ENCODE measurements around the gene RARS1. TPM values are rescaled to one million over a fixed set of nuclear protein-coding genes. Genes with fewer than 3 reads are reported as not detected.
A peak's percentile ranks its signal among the peaks of the same experiment; 100 is the strongest.

The RARS1 gene
- total RNA-seq, 1 donor from 2014 or later: 87.6 TPM

DNA sequence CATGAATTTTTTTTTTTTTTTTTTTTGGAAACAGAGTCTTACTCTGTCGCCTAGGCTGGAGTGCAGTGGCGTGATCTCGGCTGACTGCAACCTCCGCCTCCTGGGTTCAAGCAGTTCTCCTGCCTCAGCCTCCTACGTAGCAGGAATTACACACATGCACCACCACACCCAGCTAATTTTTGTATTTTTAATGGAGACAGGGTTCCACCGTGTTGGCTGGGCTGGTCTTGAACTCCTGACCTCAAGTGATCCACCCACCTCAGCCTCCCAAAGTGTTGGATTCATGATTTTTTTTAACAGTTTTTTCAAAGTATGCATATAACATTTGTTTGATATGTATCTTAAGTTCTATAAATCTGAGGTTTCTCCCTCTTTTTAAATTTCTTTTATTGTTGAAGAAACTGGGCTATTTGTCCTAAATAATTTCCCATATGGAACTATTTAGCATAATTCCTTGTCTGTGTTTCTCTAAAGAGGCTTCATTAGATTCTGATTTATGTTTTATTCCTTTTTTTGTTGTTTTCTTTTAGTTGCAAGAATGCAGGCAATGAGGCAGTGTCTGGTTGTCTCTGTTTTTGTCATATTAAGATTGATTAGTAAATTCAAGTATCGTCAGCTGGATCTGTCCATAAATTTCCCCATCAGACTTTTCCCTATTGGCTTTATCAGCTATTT, 16.4 kb downstream of the RARS1 start:
- Mint-ChIP-seq H3K4me1 (no peaks in the 10 kb centered on the region), H3K27me3 (ENCODE audit: low read depth) (no peaks in the 10 kb centered on the region), H3K4me3 (no peak overlapping the region), H3K27ac (ENCODE audit: unreplicated experiment) (no peak overlapping the region), H3K36me3 (ENCODE audit: low read depth) (peaks cover 13% of the 10 kb centered on the region), H3K9me3 (no peaks in the 10 kb centered on the region)
- no peak for DNase-seq (ENCODE audit: low read depth, low spot score)
- no peak for TF ChIP-seq CTCF (conservative IDR thresholded peaks at IDR 0.05)

DNA sequence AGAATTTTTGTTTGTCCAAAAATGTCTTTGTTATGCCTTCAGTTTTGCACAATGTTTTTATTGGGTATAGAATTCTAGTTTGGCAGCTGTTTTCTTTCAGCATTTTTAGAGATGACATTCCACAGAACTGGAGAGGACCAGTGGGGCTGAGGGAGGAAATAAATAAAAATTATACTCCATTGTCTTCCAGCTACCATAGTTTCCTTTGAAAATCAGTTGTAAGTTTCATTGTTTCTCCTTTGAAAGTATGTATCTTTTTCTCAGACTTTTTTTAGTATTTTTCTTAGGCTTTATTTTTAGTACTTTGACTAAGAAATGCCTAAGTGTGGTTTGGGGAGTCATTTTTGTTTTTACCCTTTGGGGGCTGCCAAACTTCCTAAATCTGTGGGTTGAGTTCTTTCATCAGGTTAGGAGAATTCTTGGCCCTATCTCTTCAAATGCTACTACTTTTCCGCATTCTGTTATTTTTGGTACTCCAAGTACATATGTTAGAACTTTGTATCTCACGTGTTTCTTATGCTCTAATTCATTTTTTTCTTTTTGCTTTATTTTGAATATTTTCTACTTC, 27.7 kb downstream of the RARS1 start:
- Mint-ChIP-seq H3K27ac (ENCODE audit: unreplicated experiment) (no peak overlapping the region), H3K36me3 (ENCODE audit: low read depth) (peaks cover 58% of the 10 kb centered on the region)
- TF ChIP-seq CTCF (conservative IDR thresholded peaks at IDR 0.05): no peak

DNA sequence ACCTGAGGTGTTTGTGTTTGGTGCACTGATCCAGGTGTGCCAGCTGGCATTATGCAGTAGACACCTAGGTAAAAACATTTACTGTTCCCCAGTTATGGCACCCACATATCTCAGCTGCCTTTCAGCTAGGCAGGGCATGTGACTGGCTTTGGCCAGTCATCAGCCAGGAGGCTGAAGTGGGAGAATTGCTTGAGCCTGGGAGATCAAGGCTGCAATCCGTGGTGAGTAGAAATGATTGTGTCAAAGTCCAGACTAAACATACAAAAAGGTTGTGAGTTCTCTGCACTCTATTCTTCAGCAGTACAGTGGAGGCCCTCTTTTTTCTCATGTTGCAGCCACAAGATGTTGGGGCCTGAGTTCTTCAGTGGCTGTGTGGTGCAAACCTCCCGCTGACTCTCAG, 39.6 kb downstream of the RARS1 start:
- no peak for TF ChIP-seq CTCF (conservative IDR thresholded peaks at IDR 0.05)
- peaks cover 16% of the 10 kb centered on the region for H3K27me3 Mint-ChIP-seq (ENCODE audit: low read depth)
- H3K4me1 Mint-ChIP-seq: peaks cover 16% of the 10 kb centered on the region
- H3K4me3 Mint-ChIP-seq: no peak overlapping the region
- no peaks in the 10 kb centered on the region for H3K9me3 Mint-ChIP-seq
- DNase-seq (ENCODE audit: low read depth, low spot score): no peak
- H3K36me3 Mint-ChIP-seq (ENCODE audit: low read depth): no peaks in the 10 kb centered on the region
- H3K27ac Mint-ChIP-seq (ENCODE audit: unreplicated experiment): no peak overlapping the region

More for the DNA sequence above, 27.7 kb downstream of the RARS1 start:
- Mint-ChIP-seq H3K27me3 (ENCODE audit: low read depth) (no peaks in the 10 kb centered on the region), H3K9me3 (peaks cover 13% of the 10 kb centered on the region), H3K4me1 (no peaks in the 10 kb centered on the region), H3K4me3 (no peak overlapping the region)
- no peak for DNase-seq (ENCODE audit: low read depth, low spot score)

DNA sequence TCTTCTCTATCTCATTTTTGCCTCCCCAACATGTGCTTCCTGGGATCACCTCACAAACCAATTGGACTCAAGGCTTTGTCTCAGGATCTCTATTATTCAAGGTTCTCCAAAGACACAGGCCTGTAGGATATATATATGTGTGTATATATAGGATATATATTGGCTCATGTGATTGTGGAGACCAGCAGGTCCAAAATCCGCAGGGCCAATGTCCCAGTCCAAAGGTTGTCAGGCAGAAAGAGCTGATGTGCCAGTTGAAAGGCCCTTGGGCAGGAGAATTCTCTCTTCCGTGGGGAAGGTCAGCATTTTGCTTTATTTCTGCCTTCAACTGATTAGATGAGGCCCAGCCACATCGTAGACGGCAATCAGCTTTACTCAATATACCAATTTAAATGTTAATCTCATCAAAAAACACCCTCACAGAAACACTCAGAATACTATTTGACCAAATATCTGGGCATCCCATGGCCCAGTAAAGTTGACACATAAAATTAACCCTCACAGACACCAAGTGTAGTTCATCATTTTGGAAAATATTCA, 41.6 kb downstream of the RARS1 start:
- Mint-ChIP-seq H3K36me3 (ENCODE audit: low read depth) (no peaks in the 10 kb centered on the region), H3K27me3 (ENCODE audit: low read depth) (peaks cover 17% of the 10 kb centered on the region), H3K9me3 (no peaks in the 10 kb centered on the region), H3K27ac (ENCODE audit: unreplicated experiment) (no peak overlapping the region), H3K4me1 (peaks cover 26% of the 10 kb centered on the region), H3K4me3 (peak overlapping the region; percentile 76)
- no peak for DNase-seq (ENCODE audit: low read depth, low spot score)
- no peak for TF ChIP-seq CTCF (conservative IDR thresholded peaks at IDR 0.05)

GRCh38 chr5:168528521-168529373, 42.5 kb downstream of the RARS1 start, which contains the start of gene FBLL1:
TSS of gene FBLL1 (plus strand) at chr5:168529305. CDS start at chr5:168529505, 200 bp downstream.
- TF ChIP-seq CTCF (conservative IDR thresholded peaks at IDR 0.05): no peak
- peaks cover 17% of the 10 kb centered on the region for H3K27me3 Mint-ChIP-seq (ENCODE audit: low read depth)
- no peak within 1 kb of the TSS for H3K27ac Mint-ChIP-seq (ENCODE audit: unreplicated experiment)

More at GRCh38 chr5:168528521-168529373, 42.5 kb downstream of the RARS1 start, which contains the start of gene FBLL1:
- Mint-ChIP-seq H3K4me1 (peaks cover 26% of the 10 kb centered on the region), H3K4me3 (peak within 1 kb of the TSS; percentile 76), H3K9me3 (no peaks in the 10 kb centered on the region), H3K36me3 (ENCODE audit: low read depth) (no peaks in the 10 kb centered on the region)
- peak; percentile 62 for DNase-seq (ENCODE audit: low read depth, low spot score)
